ENCODE data around the gene CIB2.
"Not testable (repeated sequence)": the region's sequence is repeated elsewhere in the genome, so short reads cannot be mapped to it uniquely, and the experiment has no call there.

Gene CIB2

DNA sequence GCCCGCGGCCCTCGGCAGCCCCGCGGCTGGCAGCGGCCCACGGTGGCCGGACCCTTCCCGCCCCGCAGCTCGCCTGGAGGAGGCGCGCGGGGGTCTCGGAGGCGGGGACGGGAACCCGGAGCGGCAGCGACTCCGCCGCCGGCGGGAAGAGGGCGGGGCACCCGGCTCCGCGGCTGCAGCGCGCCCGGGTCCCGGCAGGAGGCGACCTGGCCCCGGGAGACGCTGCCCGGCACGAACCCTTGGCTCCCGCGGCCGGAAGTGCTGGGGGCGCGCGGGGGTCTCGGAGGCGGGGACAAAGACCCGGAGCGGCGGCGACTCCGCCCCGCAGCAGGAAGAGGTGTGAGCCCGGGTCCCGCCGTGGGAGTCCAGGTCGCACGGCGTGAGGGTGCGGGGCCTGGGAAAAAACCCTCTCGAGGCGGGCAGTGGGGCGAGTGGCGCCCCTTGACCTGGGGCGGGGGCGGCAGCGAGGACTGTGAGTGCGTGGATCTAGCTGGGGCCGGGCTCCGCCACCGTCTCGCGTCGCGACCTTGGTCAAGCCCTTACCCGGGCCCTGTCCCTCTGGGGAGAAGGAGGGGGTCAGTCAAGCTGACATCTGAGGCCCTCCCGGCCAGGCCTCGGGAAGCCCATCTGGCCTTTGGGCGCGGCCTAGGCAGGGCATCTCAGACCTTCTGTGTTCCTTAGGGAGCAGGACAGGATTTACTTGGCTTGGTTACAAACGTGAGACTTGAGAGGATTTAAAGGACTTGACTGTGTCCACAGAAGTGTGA lies at the start of gene CIB2:
CIB2 (minus strand) TSS at position 151 of the 767 bp plus-strand sequence. CDS start 230 bp downstream, outside the sequence.
- peak; percentile 93 for DNase-seq

DNA sequence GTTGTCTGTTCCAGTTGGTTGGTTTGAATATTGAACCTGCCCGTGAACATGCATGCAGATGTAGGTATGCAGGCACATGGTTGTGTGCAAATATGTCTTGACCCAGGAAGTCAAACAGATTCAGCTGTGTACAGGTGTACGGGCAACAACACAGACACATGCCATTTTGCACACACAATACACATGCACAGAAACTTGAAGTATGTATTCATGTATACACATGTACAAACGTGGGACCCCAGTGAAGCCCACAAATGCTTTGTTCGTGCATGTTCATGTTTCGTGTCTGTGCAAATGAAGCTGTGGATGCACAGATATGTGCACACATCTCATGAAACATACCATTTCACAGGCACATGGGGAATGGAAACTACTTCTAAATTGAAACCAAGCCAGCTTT lies 48.7 kb upstream of the CIB2 start:
- DNase-seq, result no peak

DNA sequence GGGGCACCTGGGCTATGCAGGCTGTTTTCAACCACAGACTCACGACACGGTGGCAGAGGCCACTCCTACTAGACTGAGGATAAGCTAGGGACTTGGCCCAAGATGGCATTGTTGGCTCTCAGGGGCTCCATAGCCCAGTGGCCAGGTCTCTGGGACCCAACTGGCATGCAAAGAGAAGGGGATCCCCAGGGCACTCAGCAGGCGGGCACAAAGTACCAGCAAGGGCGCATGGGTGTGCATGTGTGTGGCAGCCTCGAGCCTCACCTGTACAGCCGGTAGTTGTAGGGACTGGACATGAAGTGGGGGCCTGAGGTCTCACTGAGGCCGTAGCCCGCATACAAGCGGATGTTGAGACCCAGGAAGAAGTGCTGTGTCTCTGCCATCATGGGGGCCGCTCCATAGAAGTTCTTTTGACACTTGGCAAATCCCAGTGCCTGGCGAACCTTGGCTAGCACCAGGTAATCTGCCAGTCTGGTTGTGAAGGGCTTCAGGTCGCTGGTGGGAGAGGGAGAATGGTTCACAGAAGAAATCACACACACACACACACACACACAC lies 48.1 kb upstream of the CIB2 start:
- no peak for DNase-seq

DNA sequence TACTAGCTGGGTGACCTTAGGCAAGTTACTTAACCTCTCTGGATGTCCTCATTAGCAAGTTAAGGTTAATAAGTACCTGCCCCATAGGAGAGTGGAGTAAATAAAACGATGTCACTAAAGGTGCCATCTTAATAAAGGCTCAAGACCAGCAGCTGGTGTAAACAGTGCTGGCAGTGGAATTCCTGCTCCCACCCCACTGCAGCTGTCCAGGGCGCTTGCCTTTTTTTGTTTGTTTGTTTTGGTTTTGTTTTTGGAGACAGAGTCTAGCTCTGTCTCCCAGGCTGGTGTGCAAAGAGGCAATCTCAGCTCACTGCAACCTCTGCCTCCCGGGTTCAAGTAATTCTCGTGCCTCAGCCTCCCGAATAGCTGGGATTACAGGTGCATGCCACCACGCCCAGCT lies 46.8 kb upstream of the CIB2 start:
- no peak for DNase-seq

DNA sequence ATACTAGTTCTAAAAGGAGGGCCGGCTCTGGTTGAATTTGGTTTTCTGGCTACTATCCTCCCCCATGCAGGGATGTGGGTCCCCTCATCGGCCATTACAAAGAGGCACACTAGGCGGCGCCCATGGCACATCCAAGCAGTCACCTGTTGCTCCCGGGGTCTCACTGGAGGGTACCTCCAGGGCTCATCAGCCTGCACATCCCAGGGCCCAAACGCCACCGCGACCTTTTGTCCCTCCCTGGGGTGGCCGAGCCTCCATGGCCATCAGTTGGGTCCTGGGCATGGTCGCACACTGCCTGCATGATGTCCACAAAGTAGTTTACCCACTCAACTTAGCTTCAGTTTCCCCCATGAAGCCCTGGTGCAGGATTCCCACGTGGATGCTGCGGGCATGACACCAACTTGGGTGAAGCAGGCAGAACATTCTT lies 46.2 kb upstream of the CIB2 start:
- peak; percentile 45 for DNase-seq

DNA sequence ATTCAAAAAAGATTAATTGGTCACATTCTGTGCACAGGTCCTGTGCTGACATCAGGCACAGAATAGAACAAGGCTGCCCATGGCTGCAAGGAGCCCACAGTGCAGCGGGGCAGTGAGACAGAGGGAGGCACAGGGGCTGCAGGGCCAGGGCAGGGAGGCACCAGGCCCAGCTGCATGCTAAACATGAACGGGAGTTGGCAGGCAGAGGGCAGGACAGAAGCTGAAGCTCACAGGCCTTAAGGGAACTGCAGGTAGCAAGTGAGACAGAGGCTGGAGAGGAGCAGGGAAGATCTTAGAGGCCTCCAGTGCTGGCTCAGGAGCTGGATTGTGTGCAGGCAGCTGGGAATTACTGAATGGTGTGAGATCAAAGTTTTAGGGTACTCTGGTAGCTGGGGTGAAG lies 44.1 kb upstream of the CIB2 start:
- no peak for DNase-seq

DNA sequence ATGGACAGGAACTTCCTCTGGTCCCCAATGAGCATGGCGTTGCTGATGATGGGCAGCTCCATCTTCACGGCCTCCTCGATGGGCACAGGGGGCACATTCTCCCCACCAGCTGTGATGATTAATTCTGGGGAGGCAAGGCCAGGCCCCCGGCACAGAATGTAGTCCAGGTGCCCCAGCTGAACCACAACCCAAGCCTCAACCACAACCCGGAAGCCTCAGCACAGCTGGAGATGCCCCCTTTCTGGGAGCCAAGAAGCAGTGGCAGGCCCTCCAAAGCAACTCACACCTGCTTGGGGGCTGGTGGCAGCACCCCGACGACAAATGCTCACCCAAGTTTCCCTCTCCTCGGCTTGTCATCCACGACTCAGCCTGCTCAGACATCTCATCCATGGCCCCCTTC lies 43.2 kb upstream of the CIB2 start:
- no peak for DNase-seq

DNA sequence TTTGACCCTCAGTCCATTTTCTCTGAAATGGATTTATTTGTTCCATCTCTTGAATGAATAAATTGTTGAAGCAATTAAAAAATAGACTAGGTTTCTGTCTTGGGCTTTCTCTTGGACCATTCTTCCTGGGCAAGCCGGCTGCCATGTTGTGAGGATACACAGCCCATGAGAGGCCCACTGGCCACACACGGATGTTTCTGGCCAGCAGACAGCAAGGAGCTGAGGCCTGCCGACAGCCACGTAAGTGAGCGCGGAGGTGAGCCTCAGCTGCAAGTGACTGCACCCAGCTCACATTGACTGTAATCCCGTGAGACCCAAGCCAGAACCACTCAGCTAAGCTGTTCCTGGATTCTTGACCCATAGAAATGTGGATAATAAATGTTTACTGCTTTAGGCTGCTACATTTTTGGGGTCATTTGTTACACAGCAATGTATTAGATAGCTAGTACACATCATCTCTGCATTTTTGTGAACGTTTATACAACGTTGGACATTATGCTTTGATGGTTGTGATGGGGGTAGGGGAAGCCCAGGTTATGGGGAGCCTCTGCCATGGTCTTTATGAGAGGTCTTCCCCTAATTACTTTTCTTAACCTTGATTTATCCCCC lies 40.7 kb upstream of the CIB2 start:
- no peak for DNase-seq

DNA sequence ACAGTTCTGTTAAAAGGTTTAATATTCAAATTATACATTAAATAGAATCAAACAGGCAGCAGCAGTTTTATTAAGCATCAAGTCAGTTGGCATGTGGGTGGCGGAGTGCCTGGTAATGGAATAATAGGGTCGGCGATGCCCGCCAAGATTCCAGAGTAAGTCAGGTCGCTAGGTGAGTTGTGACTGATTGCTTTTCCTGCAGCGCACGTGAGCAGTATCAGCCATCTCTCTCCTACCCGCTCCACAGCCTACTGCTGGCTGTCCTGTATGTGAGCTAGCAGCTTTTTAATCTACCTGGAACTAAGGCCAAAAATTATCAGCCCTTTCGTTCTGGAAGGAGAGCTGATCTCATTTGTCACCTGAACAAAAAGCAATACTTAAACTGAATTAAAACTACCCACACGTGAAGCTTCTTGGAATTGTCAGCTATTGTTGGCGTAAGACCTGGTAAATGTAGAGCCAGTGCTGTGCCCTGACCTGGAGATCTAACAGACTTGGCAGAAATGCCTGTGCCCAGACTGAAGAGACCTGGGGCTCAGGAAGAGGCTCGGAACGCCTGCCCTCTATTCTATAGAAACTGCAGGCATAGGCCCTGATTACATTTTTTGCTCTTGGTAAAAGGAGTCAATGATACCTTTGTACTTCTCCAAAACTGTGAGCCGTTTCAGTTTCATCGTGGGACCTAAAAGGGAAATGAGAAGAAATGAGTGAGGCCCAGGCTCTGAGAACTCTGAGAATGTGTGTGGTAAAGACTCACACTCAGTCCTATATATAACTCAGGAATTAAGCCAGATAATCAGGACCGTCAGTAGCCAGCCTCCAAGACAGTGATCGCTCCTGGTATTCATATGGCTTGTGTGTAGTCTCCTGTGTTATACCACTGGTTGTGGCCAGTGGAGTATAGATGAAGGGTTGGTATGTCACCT lies 39.9 kb upstream of the CIB2 start:
- no peak for DNase-seq

DNA sequence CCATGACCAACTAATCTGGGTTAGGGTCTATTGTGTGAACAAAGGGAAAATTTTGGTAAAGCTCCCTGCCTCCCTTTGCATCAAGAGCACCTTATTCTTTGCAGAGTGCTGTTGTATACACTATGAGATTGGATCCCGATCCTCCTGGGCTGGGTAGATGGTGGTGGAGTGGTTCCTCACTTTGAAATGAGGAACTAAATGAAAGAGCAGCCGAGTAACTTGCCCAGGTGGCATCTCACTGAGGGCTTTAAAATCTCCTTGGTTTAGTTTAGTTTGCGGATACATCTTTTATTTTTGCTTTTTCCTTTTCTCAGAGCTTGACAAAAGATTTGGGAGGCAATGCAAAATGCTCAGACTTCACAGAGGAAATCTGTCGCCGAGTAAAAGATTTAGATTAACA lies 37.4 kb upstream of the CIB2 start:
- DNase-seq, result no peak

DNA sequence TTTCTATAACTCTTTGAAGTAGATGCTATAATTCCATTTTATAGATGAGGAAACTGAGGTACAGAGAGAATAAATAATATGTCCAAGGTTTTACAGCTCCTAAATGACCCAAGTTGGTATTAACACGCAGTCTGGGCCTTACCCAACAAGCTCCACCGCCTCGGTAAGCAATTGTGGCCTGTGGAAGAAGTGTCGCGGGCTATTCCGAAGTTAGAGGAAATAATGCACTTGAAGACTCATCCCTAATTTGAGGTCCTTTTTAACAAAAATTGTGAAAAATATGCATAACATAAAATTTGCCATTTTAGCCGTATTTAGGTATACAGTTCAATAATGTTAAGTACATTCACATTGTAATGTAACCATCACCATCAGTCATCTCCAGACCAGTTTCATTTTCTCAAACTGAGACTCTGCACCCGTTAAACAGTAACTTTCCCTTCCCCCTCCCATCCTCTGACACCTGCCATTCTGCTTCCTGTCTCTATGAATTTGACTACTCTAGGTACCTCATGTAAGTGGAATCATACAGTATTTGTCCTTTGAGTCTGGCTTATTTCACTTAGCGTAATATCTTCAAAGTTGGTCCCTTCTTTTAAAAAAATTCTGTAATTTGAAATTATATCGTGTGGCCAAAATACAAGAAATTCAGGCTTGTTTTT lies 36.1 kb upstream of the CIB2 start:
- DNase-seq, result no peak

DNA sequence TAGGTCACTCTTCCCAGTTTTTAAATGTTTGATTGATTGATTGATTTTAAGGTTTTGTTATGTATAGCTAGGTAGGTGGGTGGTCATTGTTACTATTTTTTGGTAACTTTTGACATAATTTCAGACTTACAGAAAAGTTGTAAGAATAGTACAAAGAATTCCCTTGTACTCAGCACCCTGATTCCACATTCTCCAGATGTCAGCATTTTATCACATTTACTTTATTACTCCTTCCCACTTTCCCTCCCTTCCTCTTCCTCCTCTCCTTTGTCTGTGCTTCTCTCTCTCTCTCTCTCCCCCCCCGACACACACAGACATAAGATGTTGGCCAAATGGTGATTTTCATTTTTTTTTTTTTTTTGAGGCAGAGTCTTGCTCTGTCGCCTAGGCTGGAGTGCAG lies 32.8 kb upstream of the CIB2 start:
- no peak for DNase-seq

DNA sequence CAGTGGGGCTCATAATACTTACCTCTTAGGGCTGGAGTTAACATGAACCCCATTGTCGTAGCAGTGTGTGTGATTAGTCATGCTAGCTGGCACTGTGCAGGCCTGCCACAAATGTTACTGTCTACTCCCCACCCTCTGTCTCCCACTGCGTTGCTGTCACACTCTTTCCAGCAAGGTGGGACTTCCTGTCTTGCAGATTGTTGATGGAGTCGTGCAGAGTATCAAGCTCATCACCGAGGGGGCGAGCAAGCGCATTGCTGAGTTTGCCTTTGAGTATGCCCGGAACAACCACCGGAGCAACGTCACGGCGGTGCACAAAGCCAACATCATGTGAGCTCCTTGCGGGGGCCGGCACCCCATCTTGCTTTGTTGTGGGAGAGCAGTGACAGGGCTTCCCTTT lies 30.8 kb upstream of the CIB2 start:
- DNase-seq, result no peak

DNA sequence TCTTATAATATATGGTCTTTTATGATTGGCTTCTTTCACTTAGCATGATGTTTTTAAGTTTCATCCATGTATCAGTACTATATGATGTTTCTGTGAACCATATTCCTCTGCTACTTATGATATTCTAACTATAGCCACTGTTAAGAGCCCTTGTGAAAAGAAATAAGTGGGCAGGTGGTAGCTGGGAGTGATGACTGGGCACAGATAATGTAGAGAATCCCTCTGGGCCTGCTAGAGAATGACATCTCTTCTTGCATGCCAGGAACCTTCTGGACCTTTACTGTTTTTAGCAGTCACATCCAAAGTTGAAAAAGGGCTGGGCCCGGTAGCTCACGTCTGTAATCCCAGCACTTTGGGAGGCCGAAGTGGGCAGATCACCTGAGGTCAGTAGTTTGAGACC lies 28.1 kb upstream of the CIB2 start:
- DNase-seq, result no peak

DNA sequence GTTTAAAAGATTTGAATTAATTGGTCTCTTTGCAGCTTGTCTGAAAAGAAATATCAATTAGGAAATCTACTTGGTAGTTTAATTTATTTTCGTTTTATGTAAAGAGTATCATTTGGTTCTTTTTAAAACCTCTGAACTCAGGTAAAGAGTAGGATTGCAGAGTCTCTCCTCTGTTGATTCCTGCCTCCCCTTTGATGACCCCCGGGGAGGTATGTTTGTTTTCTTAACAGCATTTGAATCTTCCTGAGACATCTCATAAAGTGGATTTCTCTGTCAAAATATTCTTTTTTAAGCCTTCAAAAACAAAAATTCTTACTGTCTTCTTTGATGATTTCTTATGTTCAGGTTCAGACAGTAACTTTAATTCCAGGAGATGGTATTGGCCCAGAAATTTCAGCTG lies 26.0 kb upstream of the CIB2 start:
- no peak for DNase-seq

DNA sequence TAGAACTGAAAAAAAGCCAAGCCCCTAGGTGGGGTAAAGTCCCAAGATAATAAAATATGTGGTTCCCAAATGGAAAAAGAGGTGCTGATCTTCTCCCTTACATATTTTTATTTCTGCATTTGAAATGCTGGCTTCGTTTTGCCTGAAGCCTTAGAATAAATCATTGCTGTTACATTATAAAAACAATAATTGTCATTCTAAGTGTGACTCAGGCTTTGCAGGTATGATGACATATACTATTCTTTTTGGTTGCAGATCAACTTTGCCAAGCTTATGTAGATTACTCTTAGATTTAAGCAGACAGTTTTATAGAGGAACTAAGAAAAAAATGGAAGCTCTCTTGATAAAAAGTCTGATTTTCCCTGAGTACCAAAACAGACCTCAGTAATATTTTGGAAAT lies 25.4 kb upstream of the CIB2 start:
- no peak for DNase-seq

DNA sequence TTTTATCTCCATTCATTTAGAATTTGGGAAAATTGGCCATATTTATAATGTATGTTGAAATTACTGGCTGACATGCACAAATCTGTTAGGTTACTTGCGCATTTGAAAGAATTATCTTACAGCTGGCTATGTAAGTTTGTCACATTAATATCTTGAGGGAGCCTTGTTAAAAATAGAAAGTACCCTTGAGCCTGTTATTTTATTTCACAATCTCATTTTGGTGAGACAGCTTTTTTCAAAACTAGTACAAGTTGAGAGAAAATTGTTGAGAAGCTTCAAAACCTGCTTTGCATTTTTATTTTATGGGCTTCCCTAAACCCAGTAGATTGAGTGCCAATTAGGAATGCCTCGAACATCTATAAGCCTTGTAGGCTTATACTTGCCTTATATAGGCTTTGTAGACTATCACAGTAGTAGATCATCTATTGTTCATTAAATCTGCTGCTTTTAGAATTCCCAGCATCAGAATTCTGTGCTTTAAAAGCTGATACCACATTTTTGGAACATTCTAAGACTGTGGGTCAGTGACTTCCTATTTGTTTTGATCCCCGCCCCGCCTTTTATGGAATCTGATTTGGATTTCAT lies 24.2 kb upstream of the CIB2 start:
- DNase-seq, result no peak

DNA sequence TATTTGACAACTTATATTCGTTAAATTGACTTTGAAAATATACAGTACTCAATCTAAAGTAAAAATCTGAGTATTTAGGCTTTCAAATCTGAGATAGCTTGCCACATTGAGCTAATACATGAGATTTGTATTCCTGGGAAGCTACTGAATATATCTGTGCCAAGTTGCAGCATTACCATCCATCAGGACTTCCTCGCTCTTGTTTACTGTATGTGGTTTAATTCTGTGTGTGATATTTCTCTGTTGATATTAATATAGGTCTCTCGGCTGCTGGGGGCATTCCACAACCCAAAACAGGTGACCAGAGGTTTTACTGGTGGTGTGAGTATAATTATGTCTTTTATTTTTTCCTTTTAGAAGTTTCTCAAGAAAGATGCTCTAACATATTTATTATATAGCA lies 23.7 kb upstream of the CIB2 start:
- DNase-seq, result no peak

DNA sequence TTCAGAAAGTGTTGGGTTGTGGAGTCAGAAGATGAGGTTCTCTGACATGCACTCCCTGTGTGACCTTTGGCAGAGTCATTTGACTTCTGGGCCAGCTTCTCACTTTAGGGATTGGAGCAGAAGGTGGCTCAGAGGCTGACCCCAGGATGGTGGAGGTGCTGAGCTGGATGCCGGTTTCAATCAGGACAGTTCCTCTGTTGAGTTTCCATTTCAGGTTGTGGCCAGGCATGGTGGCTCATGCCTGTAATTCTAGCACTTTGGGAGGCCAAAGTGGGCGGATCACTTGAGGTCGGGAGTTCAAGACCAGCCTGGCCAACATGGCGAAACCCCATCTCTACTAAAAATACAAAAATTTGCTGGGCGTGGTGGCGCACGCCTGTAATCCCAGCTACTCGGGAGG lies 19.8 kb upstream of the CIB2 start:
- not testable (repeated sequence) for DNase-seq

DNA sequence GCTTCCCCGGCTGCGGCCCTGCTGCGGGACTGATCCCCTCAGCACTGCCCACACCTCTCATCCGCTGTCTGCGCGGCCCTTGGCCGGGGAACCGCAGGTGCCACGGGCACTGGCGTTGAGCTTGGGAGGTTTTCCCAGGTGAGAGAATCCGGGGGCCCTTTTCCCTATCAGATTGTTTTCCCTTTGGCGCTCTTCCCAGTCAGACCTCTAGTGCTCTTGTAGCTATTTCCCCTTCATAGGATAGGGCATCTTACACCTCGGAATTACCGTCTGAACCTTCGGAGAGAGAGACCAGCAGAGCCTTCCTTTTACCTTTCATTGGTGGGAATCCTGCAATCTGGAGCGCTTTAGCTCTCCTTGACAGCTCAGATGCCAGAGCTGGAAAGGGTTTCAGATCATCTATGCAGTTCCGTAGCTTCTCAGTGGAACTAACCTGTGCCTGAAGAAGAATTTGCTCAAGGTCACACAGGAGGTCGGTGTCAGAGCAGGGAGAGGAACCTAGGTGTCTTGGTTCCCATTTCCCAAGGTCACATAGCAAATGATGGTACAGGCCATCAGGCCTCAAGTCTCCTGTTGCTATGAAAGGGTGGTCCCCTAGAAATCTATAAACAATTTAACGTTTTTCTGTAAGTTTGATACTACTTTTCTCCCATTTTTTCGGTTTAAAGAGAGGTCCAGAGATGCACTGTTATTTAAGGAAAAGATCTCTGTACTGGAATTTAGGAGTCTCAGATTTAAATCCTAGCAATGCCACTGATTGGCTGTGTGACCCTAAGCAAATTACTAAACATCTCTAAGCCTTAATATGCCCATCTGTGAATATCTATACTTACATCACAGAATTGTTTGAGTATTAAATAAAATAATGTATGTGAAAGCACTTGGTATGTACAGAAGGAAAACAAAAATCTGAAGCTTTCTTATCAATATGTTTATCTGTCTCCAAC lies 18.8 kb upstream of the CIB2 start:
- DNase-seq, result no peak
